NCI-H345 treated with DMSO at 0.1 percent for 48 hours (cell line): ENCODE data around the gene CGA.

Experiments
- DNase-seq: peaks from one replicate; lab custom pipeline; 2025; ENCODE audit not compliant: unreplicated experiment; lab: John Stamatoyannopoulos, UW

CGA gene

DNA sequence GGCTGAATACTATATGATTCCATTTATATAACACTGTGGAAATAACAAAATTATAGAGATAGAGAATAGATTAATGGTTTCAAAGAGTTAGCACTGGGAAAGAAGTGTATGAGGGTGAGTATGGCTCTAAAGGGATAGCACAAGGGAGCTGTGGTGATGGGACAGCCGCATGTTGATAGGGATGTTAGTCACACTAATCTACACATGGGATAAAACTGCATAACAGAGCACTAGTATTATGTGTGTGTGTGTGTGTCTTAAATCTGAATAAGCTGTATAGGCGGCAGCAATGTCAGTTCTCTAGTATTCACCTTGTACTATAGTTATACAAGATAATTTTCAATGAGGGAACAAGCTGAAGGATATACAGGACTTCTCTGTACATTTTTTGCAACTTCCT is 5.8 kb downstream of the CGA start:
- no peak for DNase-seq

DNA sequence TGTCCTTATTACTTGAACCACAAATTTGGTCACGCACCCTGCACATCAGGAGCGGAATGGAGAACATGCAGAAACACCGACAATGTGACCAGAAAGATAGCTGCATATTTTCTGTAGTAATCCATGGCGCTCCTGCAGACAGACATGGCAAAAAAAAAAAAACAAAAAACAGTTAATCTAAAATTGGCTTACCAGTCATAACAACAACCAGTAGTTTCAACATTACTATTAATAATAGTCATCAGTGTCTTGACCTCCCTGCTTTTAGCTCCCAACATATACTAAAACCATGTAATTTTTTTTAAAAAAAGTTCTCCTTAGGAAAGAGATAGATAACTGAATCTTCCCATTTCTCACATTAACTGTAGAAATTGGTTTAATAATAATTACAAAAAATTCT is 6.8 kb downstream of the CGA start:
- DNase-seq = no peak

DNA sequence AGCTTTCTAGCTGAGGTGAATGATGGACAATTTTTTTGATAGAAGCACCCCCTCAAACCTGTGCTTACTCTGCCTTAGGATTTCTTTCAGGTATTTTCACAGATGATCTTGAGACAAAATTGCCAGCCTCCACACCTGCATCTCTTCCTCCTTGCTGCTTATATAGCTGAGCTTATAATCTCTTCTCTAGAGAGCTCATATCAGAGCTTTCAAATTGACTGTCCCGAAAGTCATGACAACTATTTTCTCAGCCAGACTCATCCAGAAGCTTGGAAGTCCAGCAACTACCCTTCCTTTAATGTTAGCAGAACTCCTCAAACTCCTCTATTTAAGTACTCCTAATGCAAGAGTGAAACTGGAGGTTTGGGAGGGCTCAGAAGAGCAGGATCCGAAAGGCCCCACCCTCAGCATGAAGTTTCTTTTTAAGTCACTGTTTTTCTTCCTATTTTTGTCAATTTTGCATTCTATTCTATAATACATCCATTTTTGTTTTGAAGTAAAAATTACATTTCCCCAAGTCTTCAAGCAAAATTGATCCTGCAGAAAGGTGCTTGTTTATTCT is 12.7 kb downstream of the CGA start:
- no peak for DNase-seq

DNA sequence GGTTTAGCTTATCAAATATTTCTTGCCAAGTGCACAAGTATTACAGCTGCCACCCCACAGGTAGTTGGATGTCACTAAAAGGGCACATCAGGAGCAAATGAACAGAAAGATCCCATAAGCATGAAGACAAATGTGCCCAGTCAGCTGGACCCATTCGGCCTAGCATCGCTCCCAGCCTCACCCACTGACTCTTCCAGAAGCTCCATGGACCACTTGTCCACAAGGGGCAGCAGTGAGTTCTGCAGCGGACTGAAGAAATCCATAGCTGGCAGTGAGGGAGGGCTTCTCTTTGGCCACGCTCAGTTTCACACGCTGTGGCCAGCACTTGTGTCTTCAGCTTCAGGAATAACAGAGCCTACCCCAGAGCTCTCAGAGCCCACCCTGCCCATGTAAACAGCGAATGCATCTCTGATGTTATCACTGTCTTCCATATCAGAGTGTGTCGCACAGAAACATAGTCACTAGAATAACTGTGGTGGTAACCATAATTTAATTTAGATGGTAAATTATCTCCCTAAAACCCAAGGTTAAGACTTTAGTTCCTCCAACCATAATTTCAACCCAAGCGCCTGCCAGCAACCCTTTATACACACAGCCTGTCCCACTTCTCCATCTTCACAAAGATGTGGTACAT is 15.8 kb downstream of the CGA start:
- peak; percentile 8 for DNase-seq

DNA sequence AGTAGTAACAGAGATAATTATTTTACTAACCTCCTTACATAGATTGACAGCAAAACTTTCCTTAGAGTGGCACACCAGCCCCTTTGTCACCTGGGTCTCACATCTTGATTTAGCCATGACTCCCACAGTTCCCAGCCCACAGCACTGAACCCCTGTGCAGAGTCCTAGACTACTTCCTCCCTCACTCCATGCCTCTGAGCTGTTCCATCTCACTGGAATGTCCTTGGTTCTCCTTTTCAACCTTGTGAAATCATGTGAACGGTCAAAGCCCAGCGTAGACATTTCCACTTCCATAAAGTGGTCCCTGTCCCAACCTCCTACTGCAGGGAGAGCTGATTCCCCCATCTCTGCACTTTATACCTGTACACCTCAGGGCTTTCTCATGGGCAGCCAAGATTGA is 19.7 kb downstream of the CGA start:
- DNase-seq = no peak

DNA sequence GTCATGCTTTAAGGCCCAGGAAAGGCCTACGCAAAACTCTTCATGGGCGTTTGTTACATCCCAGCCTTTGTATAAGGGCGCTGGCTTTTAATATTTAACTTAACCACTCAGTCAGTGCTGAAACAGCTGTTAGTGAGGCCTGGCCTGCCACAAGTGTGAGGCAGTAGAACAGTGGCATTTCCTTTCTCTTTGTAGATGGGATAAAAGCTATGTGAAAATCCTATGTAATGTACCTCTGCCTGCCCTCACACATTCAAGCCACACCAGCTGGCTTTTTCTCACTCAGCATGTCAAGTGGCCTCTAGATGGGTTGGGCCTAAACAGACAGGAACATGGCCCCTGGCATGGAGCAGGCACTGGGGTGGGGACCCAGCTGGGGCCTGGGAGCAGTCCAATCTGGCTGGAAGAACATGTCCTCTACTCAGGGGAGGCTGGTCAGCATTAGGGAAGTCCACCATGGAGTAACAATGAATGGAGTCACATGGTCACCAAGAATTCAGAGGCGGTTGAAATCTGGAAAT is 20.7 kb downstream of the CGA start:
- DNase-seq = no peak

DNA sequence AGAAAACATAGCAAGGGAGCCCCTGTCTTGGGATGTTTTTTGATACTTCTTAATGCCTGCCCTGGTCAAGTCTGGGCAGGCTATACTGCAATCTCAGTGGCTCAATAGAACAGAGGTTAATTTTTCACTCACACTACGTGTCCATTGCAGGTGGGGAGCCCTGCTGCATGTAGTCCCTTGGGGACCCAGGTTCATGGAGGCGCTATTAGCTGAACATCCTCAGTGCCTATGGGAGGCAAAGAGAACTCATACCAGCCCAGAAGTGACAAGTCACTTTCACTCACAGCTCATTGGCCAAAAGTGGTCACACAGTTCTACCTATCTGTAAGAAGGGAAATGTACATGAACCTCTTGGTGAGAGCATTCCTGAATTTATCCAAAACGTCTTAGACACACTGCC is 23.2 kb downstream of the CGA start:
- no peak for DNase-seq

DNA sequence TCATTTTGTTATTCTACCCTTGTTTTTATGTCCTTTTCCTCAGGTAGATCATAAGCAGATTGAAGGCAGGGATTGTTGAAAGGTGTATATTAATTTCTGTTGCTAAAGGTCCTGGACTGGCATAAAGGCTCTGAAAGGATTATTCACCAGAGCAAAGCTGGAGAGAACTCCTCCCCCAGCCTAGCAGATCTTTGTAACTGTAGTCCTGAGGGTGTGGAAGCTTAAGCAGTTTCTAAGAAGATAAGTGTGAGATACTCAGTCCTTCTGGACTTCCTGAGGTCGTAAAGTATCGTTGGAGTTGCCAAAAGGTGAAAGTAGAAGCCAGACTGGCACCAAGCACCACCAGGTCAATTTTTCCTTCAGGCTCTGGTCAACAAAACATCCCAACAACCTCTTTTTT is 24.2 kb downstream of the CGA start:
- DNase-seq = no peak

DNA sequence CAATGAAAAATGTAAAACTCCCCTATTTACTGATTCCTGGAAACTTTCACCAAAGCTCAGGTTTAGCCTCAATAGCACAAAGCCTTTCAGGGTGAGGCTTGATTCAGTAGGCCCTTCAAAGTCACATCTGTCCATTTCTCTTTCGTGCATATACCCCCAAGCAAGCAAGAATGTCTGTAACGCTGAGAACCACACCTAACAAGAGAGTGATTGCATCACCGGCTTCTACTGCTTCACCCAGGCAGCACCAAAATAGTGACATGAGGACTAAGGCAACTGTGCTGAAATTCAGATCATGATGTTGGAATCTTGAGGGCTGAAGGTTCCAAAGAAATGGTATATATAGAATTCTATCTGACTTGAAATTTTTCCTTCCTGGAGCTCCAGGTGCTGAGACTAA is 26.1 kb downstream of the CGA start:
- DNase-seq = no peak

DNA sequence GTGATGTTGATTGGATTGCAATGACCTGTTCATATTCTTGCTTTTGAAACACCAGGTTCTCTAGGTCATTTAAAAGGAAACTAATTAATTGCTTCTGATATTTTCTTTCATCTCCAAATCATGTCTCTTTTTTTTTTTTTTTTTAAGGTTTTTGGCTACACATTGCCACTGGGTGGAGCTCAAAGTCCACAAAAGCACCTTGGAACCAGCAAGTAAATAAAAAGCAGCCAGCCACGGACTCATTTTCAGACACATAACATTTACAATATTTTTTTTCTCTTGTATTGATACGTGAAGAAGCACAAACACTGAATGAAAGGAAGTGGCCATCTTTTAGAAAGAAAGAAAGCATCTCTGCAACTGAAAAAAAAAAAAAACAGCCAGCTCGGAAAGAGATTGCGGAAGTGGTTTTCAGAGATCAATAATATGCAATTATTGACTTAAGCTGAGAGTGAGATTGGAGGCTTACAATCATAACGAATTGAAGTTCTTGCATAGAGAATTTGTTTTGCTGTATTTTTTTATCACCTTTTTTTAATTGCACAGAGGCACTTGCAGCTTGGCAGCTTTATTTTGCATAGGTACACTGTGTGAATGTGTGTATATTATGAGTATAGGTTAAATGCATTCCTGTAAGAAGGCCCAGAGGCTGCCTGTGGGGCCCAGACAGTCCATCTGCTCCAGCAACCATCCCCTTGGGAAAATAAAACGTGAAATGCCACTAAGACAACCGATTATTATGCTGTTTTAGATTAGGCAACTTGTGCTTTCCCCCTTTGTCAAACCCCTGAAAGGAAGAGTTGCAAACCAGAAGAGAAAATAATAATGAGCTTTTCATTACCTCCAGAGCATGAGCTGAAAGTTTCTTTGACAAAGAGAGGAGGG is 28.2 kb downstream of the CGA start:
- peak; percentile 52 for DNase-seq

DNA sequence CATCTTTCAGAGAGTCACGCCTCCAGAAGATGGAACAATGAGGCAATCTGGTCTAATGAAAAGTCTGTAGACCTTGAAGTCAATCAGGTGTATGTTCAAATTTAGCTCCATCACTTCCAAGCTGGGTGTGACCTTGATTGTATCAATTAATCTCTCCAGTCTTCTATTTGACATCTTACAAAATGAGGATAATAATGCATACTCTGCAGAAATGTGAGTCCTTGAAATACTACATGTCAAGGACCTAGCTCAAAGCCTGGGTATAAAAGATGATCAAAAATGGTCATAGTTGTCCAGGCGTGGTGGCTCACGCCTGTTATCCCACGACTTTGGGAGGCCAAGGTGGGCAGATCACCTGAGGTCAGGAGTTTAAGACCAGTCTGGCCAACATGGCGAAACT is 29.8 kb downstream of the CGA start:
- no peak for DNase-seq

DNA sequence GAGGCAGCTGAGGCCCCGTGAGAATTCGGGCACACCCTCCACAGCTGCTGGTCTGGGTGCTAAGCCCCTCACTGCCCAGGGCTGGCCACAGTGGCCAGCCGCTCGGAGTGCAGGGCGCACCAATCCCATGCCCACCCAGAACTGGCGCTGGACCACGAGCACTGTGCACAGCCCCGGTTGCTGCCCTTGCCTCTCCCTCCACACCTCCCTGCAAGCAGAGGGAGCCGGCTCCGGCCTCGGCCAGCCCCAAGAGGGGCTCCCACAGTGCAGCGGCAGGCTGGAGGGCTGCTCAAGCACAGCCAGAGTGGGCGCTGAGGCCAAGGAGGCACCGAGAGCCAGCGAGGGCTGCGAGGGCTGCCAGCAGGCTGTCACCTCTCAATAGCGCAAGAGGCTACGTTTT is 35.0 kb downstream of the CGA start:
- DNase-seq = no peak

DNA sequence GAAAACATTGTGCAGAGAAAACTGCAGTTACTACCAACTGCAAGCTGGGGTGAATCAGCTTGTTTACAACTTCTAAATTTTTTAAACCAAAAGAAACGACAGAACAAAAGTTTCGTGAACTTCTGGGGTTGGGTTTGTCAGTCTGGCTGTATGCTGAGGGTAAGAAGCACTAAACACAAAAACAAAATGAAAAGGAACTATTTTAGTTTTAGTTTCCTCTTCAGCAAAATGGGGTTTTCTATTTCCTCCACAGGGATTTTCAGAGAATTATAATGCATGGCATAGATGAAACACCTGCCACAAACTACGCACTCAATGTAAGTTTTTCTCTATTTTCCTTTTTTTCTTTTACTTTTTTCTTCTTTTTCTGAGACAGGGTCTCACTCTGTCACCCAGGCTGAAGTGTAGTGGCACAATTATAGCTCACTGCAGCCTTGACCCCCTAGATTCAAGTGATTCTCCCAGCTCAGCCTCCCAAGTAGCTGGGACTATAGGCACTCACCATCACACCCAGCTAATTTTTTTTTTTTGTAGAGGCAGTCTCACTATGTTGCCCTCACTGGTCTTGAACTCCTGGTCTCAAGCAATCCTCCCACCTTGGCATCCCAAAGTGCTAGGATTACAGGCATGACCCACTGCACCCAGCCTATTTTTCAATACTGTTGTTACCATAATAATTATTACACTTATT is 40.6 kb downstream of the CGA start:
- DNase-seq = no peak

DNA sequence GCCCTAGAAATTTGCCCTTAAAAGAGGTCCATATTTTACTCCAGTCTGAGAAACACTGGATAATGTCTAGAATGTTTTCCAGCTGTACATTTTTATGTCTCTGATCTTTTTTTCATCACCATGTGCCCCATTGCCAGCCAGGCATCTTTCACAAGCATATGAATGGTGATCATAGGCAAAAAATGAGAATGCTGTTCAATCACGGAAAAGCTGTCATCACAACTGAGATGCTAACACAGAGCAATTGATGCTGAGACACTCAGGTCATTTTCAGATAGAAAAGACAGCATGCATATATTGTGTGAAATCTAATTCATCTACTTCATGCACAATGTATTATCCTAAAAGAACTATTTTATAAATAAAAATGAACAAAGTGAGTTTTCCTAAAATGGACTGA is 41.6 kb downstream of the CGA start:
- DNase-seq = no peak

DNA sequence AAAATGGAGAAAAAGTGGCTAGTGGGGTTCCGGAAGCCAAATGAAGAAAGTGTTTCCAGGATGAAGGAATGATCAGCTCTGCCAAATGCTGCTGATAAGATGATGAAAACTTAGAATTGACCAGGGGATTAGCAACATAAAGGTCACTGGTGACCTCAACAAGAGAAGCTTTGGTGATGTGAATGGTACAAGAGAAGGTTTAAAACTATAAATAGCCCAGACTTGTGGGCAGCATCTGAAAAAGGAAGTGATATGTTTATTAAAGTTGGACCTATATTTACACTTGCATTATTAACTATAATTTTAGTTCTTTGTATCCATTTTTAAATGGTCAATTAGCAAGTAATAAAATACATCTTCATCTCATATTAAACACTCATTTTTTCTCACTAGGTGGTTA is 45.1 kb downstream of the CGA start:
- no peak for DNase-seq

DNA sequence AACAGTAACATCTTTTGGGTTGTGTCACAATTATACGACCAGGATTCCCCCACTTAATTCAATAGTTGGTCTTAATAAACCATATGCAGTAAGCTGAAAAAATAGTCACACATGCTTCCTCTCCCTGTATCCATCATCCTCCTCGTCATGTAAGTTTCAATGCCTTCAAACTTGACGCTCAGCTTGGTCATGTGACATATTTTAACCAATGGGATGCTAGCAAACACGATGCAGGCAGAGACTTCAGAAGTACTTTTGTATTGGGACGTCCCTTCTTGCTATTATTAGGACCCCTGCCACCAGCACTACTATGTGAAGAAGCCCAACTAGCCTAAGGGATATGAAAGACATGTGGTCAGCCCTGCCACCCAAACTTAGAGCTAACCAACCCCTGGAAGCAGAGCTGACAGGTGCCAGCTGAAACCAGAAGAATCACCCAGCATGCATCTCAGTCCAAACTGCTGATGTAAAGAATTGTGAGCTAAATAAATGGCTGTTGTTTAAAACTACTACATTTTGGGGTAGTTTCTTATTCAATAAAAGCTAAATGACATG is 49.3 kb downstream of the CGA start:
- no peak for DNase-seq

DNA sequence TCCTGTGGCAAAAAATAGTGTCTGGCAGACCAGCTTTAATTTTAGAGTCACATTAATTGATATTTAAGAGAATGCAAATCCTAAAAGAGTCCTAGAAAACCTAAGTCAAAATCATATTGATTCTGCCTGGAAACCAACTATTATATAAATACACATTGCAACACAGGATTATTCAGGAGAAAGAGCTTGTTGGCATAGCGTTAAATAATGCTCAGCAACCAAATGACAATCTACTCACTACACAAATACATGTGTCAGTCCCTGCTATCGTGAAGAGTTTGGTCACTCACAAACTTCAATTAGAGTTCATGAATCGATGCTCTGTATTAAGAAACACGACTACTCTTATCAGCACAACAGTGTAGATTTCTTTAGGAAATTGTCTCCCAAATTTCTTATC is 54.2 kb downstream of the CGA start:
- no peak for DNase-seq
